NCI-H69 (cell line): ENCODE data around the gene LIN7A.

Source experiments
- DNase-seq: peaks from one replicate; lab custom pipeline; 2025; lab: John Stamatoyannopoulos, UW

The LIN7A gene, protein sequence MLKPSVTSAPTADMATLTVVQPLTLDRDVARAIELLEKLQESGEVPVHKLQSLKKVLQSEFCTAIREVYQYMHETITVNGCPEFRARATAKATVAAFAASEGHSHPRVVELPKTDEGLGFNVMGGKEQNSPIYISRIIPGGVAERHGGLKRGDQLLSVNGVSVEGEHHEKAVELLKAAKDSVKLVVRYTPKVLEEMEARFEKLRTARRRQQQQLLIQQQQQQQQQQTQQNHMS

DNA sequence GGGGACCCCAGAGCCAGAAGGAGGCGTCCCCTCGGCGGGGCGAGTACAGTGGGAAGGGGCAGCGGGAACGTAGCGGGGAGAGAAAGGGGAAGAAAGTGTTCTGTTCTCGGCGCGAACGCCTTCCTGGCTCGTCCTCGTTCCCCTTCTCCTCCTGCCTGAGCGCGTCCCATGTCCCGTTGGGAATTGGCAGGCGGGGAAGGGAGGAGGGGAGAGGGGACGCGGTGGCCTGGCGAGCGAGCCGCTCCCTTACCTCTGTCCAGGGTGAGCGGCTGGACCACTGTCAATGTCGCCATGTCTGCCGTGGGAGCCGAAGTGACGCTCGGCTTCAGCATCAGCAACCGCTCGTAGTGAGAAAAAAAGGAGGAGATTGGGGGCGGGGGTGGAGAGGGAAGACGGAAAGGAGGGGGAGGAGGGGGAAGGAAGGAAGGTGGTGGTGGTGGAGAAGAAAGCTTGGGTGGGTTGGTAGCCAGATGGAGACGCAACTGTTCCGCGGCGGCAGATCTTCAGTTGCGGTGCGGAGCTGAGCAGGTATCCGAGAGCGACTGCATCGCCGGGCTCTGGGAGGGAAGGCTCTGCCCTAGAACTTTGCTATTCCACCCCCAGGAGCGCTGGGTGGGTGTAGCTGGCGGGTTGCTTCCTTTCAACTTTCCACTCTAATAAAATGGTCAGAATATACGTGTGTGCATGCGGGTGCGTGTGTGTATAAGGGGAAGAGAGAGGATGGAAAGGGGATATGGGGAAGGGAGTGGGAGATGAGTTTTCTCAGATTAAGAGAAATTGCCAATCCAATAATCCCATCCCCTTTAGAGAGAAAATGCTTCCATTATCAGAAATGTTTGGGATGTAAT, at the start of gene LIN7A:
LIN7A (minus strand) TSS at position 544 of the 848 bp plus-strand sequence; CDS start at position 332, 212 bp downstream.
- DNase-seq, result peak; percentile 94

DNA sequence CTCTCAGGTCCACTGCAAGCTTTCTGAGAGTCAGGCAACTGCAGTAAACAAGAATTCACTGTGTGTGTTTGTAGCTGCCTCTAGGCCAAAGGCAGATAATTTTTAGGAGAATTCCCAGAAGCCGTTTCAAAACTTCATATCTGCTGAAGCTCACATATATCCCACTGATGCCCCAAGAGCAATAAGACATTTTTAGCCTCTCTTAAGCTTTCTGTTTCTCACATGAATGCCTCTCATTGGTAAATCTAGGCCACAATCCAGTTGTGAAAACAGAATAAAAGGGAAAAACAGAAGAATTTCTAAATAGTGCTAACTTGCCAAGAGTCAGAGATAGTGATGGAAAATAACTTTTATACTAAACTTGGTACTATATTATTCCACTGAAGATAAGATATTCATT, 48.5 kb upstream of the LIN7A start:
- DNase-seq, result no peak

DNA sequence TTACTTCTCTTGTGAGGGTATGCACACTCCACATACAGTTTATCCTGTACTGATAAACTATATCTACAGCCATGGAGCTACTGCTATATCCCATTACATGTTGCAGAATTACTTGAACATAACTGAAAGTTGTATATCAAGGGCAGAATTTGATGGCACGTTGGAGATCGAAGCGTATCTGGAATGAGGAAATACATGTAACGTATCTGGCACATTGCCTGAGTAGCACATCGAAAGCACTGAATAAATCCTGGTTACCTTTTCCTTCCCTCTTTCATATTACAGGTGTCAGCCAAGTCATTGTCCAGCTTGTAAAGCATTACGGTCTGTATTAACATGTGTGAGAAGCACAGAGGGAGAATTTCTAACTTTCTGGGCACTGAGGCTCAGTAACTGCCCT, 42.1 kb upstream of the LIN7A start:
- peak; percentile 83 for DNase-seq

DNA sequence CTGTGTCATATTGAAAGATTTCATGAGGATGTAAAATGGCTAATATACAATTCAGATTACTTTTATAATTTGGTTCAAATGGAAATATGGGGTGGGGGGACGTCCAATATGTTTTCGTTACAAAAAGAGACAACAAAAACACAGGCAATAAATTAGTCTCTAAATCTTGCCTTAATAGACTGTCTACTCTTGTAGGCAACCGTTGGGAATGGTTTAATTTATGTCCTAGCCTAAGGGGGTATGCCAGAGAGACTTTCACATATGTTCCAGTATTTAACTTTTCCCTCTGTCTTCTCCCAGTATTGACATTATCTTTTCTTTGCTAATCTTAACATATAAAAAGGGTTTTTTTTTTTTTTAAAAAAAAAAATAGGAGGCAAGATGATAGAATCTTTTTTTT, 41.5 kb upstream of the LIN7A start:
- DNase-seq, result peak; percentile 88

DNA sequence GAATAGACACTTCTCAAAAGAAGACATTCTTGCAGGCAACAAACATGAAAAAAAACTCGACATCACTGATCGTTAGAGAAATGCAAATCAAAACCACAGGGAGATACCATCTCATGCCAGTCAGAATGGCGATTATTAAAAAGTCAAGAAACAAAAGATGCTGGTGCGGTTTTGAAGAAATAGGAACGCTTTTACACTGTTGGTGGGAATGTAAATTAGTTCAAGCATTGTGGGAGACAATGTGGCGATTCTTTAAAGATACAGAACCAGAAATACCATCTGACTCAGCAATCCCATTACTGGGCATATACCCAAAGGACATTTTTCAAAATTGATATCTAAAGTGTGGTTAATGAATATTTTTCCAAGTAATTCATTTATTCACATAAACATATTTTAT, 39.6 kb upstream of the LIN7A start:
- DNase-seq, result no peak

DNA sequence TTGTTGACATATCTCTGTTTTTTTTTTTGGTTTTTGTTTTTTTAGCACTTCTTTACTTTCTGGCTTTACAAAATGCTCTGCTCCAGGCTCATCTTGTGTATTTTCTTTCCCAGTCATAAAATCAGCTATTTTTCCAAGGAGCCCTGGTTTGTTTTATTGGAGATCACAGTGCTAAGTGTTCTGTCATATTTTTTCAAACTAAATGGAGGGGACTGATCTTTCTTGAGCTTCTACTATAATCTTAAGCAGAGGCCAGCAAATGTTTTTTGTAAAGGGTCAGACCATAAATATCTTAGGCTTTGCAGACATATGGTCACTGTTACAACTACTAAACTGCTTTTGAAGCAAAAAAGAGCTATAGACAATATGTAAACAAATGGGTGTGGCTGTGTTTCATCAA, 30.6 kb upstream of the LIN7A start:
- DNase-seq, result no peak

DNA sequence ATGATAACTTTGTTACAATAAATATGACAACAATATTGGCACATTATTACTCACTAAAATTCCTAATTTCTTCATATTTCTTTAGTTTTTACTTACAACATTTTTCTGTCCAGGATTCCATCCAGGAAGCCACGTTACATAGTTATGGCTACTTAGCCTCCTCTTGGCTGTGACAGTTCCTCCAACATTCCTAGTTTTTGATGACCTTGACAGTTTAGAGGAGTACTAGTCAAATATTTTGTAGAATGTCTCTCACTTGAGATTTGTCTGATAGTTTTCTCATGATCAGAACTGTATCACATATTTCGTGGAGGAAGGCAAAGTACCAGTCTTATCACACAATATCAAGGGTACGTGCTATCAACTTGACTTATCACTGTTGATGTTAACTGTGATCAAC, 29.8 kb upstream of the LIN7A start:
- DNase-seq, result no peak

DNA sequence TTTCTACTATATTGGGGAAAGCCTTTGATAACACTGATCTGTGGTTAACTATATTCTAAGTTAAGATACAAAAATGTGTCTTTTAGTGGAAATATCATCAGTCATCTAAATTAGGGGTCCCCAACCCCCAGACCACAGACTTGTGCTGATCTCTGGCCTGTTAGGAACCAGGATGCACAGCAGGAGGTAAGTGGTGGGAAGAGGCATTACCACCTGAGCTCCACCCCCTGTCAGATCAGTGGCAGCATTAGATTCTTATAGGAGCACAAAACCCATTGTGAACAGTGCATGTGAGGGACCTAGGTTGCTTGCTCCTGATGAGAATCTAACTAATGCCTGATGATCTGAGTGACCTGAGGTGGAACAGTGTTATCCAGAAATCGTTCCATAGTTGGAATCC, 28.3 kb upstream of the LIN7A start:
- DNase-seq, result peak; percentile 19

DNA sequence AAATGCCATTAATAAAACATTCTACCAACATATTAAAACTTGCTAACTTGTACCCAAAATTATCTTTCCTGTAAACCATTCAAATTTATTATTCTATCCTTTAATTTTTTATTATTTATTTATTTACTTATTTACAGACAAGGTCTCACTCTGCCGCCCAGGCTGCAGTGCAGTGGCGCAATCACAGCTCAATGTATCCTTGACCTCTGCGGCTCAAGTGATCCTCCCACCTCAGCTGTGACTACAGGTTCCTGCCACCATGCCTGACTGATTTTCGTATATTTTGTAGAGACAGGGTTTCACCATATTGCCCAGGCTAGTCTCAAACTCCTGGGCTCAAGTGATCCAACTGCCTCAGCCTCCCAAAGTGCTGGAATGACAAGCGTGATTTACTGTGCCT, 20.4 kb upstream of the LIN7A start:
- no peak for DNase-seq

DNA sequence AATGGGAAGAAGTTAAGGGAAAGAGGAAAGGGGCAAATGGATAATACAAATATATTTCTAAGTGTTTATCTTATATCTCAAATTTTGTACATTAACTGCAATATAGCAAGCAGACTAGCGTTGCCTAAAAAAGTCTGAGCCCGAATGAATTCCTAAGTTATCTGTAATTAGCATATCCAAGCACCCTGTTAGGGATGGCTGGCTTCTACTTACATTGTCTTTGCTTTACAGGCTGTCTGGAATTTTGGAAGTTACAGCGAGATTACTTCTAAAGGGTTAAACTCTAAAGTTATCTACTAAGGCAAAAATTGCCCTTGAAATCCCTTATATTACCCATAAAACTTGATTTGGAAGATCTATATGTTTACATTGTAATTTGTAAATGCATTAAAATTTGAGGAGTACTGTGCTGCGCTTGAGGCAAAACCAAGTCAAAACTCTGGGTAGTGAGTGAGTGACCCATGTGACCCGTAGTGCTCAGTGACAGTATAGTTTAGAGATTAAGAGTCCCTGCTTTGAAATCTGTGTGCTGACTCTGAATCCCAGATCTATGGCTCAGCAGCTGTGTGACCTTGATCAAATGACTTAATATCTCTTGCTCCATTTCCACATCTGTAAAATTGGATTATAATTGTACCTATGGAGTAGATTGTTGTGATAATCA, 17.3 kb upstream of the LIN7A start:
- no peak for DNase-seq

DNA sequence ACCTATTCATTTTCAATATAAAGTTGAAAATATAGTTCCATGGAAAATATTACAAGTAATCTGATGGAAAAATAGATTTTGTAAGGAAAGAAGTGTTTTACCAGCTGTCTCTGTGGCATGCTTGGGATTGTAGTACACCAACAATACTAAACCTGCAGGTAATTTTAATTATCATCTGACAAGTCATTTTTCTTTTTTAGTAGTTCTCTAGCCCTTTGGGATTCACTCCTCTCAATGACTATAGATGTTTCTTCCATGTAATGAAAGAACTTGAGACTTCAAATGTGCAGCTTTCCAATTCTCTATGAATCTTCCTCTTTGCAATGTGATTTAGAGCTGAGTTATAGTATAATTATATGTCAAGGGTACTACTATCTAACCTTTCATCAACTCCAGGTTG, 14.7 kb upstream of the LIN7A start:
- DNase-seq, result peak; percentile 84

DNA sequence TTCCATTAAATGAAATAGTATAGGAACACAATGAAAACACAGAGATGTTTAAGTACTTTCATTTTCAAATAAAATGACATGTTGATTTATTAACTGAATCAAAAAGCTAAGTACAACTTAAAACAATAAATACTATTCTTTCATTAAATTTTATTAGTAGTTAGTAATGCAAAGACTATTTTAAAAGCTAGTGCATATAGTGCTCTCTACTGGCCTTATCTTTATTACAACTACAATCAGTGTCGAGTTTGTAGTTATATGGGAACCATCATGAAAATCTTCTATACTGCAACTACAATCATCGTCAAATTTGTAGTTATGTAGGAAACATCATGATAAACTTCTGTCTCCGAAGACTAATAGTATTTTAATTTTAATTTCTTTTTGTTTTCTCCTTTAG, 8.9 kb upstream of the LIN7A start:
- DNase-seq, result peak; percentile 25

DNA sequence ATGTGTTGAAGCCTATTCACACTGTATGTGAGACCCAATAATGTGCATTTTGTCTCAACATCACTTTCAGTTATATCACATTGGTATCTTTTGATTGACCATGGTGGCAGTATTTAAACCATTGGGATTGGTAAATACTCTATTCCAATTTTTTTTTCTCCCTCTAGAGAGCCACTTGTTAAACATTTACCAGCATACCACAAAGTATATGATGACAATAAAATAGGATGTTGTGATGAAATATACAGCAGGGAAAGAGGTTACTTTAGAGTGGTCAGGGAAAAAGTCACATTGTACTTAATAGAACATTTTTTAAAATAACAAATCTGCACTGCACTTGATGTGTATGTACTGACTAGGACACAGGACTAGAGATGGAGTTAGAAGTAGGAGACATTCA, 5.6 kb upstream of the LIN7A start:
- DNase-seq, result no peak

DNA sequence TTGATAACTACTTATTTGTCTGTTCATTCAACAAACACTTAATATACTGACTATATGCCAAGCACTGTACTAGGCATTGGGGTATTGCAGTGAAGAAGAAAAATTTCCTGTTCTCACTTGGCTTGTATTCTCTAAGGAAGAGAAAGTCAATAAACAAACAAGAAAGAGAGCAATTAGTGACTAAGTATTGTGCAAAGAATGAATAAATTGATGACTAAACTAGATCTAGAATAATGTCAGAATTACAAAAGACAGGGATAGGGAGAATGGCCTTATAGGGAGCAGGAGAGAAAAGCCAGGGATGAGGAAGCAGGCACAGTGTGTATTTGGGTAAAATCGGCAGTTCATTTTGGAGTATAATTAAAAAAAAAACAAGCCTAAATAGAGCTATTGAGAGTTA, 4.2 kb upstream of the LIN7A start:
- peak; percentile 36 for DNase-seq

DNA sequence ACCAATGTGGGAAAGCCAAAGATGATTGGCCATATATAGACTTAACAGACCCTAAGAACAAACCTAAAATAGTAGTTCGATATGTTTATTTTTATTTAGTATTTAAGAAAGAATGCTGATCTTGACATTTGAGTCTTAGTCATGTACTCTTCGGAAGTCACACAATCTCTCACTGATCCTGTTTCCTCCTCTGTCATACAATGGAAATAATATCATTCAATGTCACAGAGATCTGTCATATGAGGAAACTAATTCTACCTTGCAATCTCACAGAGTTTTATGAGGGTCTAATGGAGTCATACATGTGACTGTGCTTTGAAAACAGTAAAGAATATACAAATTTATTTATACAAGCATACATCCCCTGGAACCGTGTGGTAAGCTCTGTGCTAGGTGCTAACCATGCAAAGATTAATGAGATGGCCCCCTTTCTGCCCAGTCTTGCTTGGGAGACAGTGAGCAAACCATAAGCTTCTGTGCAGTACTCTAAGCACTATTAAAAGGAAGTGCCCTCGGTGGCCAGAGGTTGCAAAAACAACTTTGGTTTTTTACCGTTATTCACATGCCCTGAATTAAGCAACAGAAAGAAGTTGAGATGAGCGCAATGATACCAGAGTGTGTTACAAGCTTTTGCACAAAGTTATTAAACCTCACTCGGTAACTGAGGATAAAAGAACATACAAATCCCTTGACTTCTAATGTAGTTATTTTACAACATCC, 1.7 kb upstream of the LIN7A start:
- DNase-seq, result peak; percentile 80

DNA sequence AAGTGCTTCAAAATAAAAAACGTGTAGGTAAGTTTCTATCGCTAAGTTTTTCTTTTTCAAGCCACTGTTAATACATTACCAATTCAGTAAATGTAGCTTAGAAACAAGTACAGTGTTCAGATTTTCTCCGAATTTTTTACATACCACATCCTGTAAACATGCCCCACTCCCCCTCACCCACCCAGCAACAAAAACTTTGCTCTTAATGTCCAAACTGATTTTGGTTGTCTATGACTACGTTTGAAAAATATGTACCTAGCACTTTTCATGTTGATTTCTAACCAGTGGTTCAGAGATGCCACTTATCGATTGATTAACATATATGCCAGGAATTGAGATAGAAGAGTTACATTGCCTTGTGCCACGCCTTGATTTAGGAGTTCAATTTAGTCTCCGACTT, 663 bp upstream of the LIN7A start:
- no peak for DNase-seq

DNA sequence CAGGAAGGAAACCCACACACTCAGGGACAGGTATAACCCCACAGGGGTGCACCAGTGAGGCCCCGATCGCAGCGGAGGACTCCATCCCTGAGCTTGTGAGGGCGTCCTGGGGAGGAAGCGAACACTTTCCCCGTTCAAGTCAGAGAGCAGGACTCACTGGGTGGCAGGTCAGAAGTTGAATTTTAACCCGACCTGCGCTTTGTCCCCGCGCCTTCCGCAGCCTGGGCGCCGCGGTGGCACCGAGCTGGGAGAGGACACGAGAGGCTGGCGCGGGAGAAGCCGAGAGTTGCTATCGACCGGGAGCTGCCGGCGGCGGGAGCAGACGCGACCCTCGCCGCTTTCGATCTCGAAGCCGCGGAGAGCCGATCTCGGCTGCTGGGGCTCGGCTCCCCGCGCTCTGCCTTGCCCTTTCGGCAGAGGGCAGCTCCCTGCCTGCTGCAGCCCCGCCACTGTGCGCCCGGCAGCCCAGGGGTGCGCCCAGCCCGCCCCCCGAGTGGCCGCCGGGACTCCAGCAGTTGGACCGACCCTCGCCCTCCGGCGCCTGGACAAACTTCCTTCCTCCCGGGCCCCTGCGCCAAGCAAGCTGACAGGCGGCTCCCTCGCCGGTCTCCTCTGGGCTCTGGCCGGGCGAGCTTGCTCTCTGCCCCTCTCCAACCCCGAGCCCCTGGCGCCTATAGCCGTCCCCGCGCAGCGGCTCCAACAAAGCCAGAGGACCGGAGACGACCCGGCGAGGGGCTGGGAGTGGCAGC, 918 bp downstream of the LIN7A start:
- peak; percentile 83 for DNase-seq

DNA sequence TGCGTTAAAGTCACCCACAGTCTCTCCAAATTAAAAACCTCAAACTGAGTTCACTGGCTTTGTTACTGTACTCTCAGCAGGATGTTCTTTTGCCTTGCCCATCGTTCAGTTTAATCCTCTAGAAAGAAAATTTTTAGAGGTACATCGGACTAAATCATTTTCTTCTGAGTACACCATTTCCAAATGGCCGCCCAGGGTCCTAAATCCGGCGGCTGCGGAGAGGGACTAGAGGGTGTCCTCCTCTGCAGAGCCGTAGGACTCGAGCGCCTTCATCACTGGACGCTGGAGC, 1.4 kb downstream of the LIN7A start:
- peak; percentile 92 for DNase-seq

DNA sequence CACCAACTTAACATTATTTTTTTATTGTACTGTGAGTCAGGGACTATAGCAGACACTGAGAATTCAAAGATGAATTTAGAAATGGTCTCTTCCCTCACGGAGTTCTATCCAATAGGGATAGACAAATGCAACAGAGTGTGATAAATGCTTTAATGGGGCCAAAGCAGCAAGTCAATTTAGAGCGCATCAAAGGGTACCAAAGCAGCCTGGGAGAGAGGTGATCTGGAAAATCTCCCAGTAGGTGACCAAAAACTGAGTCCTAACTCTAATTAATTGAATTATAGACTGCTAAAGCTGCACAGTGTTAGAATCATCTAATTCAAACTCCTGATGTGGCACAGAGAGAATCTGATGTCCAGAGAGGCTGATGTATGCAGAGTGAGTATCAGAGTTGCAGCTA, 2.6 kb downstream of the LIN7A start:
- DNase-seq, result peak; percentile 85

DNA sequence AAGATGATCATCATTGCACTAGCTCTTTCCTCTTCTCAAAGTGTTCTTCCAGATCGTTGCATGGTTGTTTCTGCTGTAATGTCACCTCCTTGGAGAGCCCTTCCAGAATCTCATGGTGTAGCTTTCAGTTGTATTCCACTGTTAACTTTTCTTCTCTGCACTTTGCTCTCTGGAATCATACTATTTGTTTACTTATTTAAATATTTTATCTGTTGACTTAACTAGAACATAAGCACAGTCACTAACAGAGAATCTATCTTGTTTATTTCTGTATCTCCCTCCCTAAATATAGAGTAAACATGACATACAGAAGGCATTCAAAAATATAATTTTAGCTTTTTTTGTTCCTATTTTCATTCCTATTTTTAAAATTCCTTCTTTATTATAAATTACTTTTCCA, 11.8 kb downstream of the LIN7A start:
- DNase-seq, result peak; percentile 25

DNA sequence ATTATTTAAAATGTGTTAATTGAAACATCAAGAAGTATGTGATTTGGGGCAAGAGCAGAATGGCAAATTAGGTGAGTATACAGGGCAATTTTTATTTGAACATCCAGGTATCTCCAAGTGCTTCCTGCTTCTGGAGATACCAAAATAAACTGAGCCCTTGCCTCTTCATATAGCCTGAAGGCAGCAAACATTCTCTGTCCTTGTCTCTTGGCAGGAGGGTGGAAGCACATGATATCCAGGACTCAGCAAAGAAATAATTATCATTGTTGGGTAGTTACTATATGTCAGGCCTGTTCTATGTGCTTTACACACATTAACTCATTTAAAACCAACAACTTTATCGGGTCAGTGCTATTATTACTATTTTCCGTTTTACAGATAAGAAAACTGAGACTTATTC, 12.5 kb downstream of the LIN7A start:
- DNase-seq, result peak; percentile 91

DNA sequence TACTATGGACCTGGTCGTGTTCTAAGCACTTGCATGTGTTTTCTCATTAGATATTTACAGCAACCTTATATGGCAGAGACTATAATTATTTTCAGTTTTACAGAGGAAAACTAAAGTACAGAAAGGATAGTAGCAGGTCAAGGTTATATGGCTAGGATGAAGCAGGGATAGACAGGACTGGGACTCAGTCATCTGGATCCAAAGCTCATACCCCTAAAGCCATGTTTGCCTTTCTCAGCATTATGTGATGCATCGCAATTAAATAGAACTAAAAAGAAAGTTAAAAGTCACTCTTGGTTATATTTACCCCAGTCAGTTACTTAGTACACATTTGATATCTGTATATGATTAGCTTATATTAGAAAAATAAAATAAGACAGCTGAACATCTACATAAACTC, 13.3 kb downstream of the LIN7A start:
- DNase-seq, result no peak
